B cell (primary cell): Measurements from ENCODE around the gene ADK. TPM values are rescaled to one million over a fixed set of nuclear protein-coding genes. Genes with fewer than 3 reads are reported as not detected.

Source experiments
- ATAC-seq: fragments of 200-7000 bp; cut with Tn5 transposase; one replicate; pipeline ENCODE4 v1.10.0; 2021; ENCODE audit warnings: low read depth, mild to moderate bottlenecking, moderate number of reproducible peaks, moderate library complexity
- CTCF ChIA-PET: fragments of 350-600 bp; sonication (Branson Sonifier 250); formaldehyde crosslinking; loops from one replicate; lab custom pipeline; 2021; ENCODE audit warnings: antibody characterized with exemption, inconsistent platforms; lab: Charles Lee
- POLR2A ChIA-PET: fragments of 350-600 bp; sonication (Branson Sonifier 250); formaldehyde crosslinking; loops from one replicate; lab custom pipeline; 2021; ENCODE audit warnings: antibody characterized with exemption; lab: Charles Lee
- DNase-seq: peaks from one replicate; pipeline ENCODE4 v3.0.0; 2013
- H2AFZ ChIP-seq: 2 replicates; pipeline ENCODE4 v1.6.1; 2012; ENCODE audit warnings: mild to moderate bottlenecking, low read depth, low read length; ENCODE audit not compliant: insufficient read depth, poor library complexity, severe bottlenecking
- H3K27ac ChIP-seq, 2 donors: 1 replicate in 1 of 2; 2 replicates in 1 of 2; pipeline ENCODE4 v1.5.1; 2012 to 2013; ENCODE audit warnings: low read length in 2 of 2, mild to moderate bottlenecking in 2 of 2, moderate library complexity in 1 of 2
- H3K27me3 ChIP-seq, 4 experiments: fragments of 200-600 bp in 1 of 4; sonication (generic) in 1 of 4; replicated peaks in 1 of 4; 1 replicate in 2 of 4; 2 replicates in 2 of 4; pipeline versions ENCODE4 v1.6.1 to v1.7.0; 2013 to 2016; ENCODE audit warnings: low read length in 3 of 4, mild to moderate bottlenecking in 2 of 4, mixed read lengths in 1 of 4, moderate library complexity in 1 of 4; ENCODE audit not compliant: insufficient read depth in 4 of 4, control insufficient read depth in 3 of 4; ENCODE audit errors: control extremely low read depth in 1 of 4
- H3K36me3 ChIP-seq, 2 experiments: replicated peaks in 1 of 2; 1 replicate in 1 of 2; 2 replicates in 1 of 2; pipeline versions ENCODE4 v1.6.1 to v1.7.1; 2013; ENCODE audit warnings: low read length in 1 of 2; ENCODE audit not compliant: insufficient read depth in 2 of 2, control insufficient read depth in 1 of 2; ENCODE audit errors: control extremely low read depth in 1 of 2, extremely low read depth in 1 of 2
- H3K4me1 ChIP-seq, 2 donors: fragments of 200-600 bp in 1 of 2; sonication (generic) in 1 of 2; 1 replicate in 1 of 2; 2 replicates in 1 of 2; pipeline versions ENCODE4 v1.5.1 to v1.6.1; 2013 to 2017; ENCODE audit warnings: low read length in 2 of 2; ENCODE audit not compliant: control insufficient read depth in 2 of 2, insufficient read depth in 2 of 2
- H3K4me2 ChIP-seq: replicated peaks from 2 replicates; pipeline ENCODE3; 2012; ENCODE audit warnings: mild to moderate bottlenecking, low read depth, low read length; ENCODE audit not compliant: poor library complexity, severe bottlenecking
- H3K4me3 ChIP-seq, 5 experiments: fragments of 200-600 bp in 1 of 5; sonication (generic) in 1 of 5; 1 replicate in 3 of 5; 2 replicates in 2 of 5; pipeline versions ENCODE4 v1.5.1 to v1.7.0; 2011 to 2016; ENCODE audit warnings: low read length in 4 of 5, mild to moderate bottlenecking in 4 of 5, low read depth in 2 of 5, control low read depth in 1 of 5, moderate library complexity in 1 of 5; ENCODE audit not compliant: insufficient read depth in 1 of 5; ENCODE audit errors: control extremely low read depth in 1 of 5, extremely low read depth in 1 of 5
- H3K79me2 ChIP-seq: fragments of 200-600 bp; sonication (generic); one replicate; pipeline ENCODE4 v1.6.0; 2016; ENCODE audit warnings: low read length; ENCODE audit not compliant: control insufficient read depth, insufficient read depth
- H3K9ac ChIP-seq: fragments of 200-600 bp; sonication (generic); 2 replicates; pipeline ENCODE4 v1.6.1; 2017; ENCODE audit warnings: mild to moderate bottlenecking, low read length, moderate library complexity
- H3K9me3 ChIP-seq, 3 donors: one replicate each; pipeline versions ENCODE4 v1.6.1 to v1.7.1; 2013; ENCODE audit warnings: low read length in 2 of 3; ENCODE audit not compliant: control insufficient read depth in 2 of 3, insufficient read depth in 1 of 3; ENCODE audit errors: control extremely low read depth in 1 of 3
- H4K20me1 ChIP-seq: 2 replicates; pipeline ENCODE4 v1.6.0; 2012; ENCODE audit warnings: mild to moderate bottlenecking, low read length; ENCODE audit not compliant: insufficient read depth, control insufficient read depth, poor library complexity, severe bottlenecking
- H3K27ac Mint-ChIP-seq: one replicate; pipeline ENCODE4 v1.8.0; 2021; ENCODE audit warnings: mixed read lengths
- H3K27me3 Mint-ChIP-seq: one replicate; pipeline ENCODE4 v1.8.0; 2021; ENCODE audit warnings: mixed read lengths
- H3K4me1 Mint-ChIP-seq: one replicate; pipeline ENCODE4 v1.8.0; 2021; ENCODE audit warnings: mixed read lengths
- H3K4me3 Mint-ChIP-seq: one replicate; pipeline ENCODE4 v1.8.0; 2021; ENCODE audit warnings: mixed read lengths
- H3K9me3 Mint-ChIP-seq: one replicate; pipeline ENCODE4 v1.8.0; 2022; ENCODE audit warnings: mixed read lengths; ENCODE audit not compliant: insufficient read depth
- EZH2 ChIP-seq: IDR thresholded peaks from 2 replicates; pipeline ENCODE4 v1.6.1; 2012; ENCODE audit warnings: borderline replicate concordance, low read depth, mild to moderate bottlenecking, moderate library complexity, low read length; ENCODE audit not compliant: insufficient read depth, poor library complexity, severe bottlenecking
- WGBS: methylation state at CpG from one replicate; pipeline ENCODE4 v1.1.5; 2013; ENCODE audit warnings: missing lambda C conversion rate; ENCODE audit not compliant: insufficient coverage; 5-methylcytosine and 5-hydroxymethylcytosine counted together
- intact Hi-C: fragments of 100-400 bp; cut with micrococcal nuclease; formaldehyde crosslinking; loops from one replicate; pipeline ENCODE4 v1.10.0; 2022
- polyA plus RNA-seq: library from polyadenylated mRNA; depleted of rRNA; stranded (reverse); fragments of >200 nt; gene quantifications from 2 replicates; pipeline ENCODE4 v1.2.3, GENCODE V29; 2012
- total RNA-seq, 2 donors: library from RNA; stranded (reverse); fragments of 120-200 nt in 1 of 2; gene quantifications; 1 replicate in 1 of 2; 2 replicates in 1 of 2; pipeline versions ENCODE4 v1.2.3 to v1.2.4, GENCODE V29; 2013 to 2022
- TF ChIP-seq, protein P1 (sequence below): fragments of 200-600 bp; IDR thresholded peaks from one replicate; pipeline ENCODE4 v1.8.0; 2022; ENCODE audit warnings: antibody characterized with exemption, mild to moderate bottlenecking

ADK gene
- total and polyA plus RNA-seq, 2 donors (not counting 1 experiment from before 2014, with no cell fraction given): 37.2 to 52.6 TPM

DNA sequence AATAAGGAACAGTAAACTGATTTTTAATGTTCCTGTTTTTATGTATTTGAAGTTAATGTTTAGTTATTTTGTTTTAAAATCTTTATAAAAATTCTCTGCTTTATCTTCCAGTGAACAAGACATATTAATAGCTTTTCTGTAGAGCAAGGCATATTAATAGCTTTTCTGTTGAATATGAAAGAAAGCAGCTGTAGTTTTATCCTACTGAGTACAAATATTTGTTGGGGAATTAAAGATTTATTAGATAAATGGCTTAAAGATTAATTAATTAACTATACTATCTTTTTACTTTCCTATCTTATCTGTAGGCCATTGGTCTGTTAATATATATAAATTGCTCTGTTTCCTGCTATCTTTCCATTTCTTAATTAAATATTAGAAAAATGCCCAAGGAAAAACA lies 299.6 kb downstream of the ADK start:
- H3K4me3 Mint-ChIP-seq: no peak overlapping the region
- ChIA-PET CTCF (no interaction called here), POLR2A (no interaction called here)
- Histone ChIP-seq H3K79me2 (no peaks in the 10 kb centered on the region), H2AFZ (no peak overlapping the region), H4K20me1 (peaks cover 5% of the 10 kb centered on the region), H3K9me3 (peaks cover 0 to 3% (median 0%) of the 10 kb centered on the region in 3 donors), H3K4me1 (peaks cover 0 to under 1% of the 10 kb centered on the region in 2 donors), H3K27me3 (no peaks in the 10 kb centered on the region), H3K4me3 (no peak overlapping the region), H3K4me2 (no peak overlapping the region), H3K9ac (no peak overlapping the region), H3K27ac (no peak overlapping the region), H3K36me3 (peaks cover 3 to 11% of the 10 kb centered on the region in 2 experiments)
- H3K27me3 Mint-ChIP-seq: no peaks in the 10 kb centered on the region
- no peak for TF ChIP-seq EZH2
- TF ChIP-seq, protein P1, sequence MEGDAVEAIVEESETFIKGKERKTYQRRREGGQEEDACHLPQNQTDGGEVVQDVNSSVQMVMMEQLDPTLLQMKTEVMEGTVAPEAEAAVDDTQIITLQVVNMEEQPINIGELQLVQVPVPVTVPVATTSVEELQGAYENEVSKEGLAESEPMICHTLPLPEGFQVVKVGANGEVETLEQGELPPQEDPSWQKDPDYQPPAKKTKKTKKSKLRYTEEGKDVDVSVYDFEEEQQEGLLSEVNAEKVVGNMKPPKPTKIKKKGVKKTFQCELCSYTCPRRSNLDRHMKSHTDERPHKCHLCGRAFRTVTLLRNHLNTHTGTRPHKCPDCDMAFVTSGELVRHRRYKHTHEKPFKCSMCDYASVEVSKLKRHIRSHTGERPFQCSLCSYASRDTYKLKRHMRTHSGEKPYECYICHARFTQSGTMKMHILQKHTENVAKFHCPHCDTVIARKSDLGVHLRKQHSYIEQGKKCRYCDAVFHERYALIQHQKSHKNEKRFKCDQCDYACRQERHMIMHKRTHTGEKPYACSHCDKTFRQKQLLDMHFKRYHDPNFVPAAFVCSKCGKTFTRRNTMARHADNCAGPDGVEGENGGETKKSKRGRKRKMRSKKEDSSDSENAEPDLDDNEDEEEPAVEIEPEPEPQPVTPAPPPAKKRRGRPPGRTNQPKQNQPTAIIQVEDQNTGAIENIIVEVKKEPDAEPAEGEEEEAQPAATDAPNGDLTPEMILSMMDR: no peak
- intact Hi-C loops: no loop called here
- no peak overlapping the region for H3K27ac Mint-ChIP-seq
- no peak for DNase-seq
- H3K4me1 Mint-ChIP-seq: peaks cover 2% of the 10 kb centered on the region
- H3K9me3 Mint-ChIP-seq: no peaks in the 10 kb centered on the region
- no peak for ATAC-seq

DNA sequence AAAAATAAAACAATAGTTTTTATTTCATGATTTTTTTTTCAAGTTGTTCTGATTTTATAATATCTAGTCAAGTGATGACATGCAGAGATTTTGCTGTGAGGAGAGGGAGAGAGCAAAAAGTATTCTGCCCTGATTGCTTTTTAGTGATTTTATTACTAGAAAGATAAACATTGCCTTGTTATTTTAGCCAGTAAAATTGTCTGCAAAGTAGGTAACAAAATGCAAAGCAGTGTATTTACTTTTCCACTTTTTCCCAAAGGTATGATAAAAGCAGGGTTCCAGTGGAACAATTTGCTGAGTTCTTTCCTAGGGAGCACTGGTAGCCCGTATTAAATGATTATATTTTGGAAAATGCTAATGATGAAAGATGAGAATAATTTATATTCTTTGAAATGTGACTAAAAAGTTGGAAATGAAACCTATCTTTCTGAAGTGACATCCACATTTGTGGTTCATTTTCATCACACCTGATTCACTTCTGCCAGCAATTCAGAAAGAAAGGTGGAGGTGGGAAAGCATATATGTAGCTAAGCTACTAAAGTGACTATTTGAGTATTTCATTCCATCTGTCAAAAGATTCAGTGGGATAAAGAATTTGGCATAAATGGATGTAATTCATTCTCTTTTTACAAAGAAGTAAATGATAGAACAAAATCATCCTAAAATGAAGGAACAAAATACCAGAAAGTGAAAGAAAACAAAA lies 300.3 kb downstream of the ADK start:
- Mint-ChIP-seq H3K4me3 (no peak overlapping the region), H3K27ac (no peak overlapping the region), H3K9me3 (no peaks in the 10 kb centered on the region), H3K4me1 (peaks cover 2% of the 10 kb centered on the region), H3K27me3 (no peaks in the 10 kb centered on the region)
- H2AFZ ChIP-seq: no peak overlapping the region
- no peaks in the 10 kb centered on the region for H3K27me3 ChIP-seq
- ChIA-PET POLR2A (no interaction called here), CTCF (no interaction called here)
- no peaks in the 10 kb centered on the region for H3K4me1 ChIP-seq
- H3K9ac ChIP-seq: no peak overlapping the region
- H3K4me3 ChIP-seq: no peak overlapping the region
- intact Hi-C loops: no loop called here
- no peaks in the 10 kb centered on the region for H3K79me2 ChIP-seq
- DNase-seq (no peak), ATAC-seq (no peak)
- TF ChIP-seq, protein P1: no peak
- no peak for TF ChIP-seq EZH2
- no peak overlapping the region for H3K27ac ChIP-seq
- H3K36me3 ChIP-seq: peaks cover 3 to 11% of the 10 kb centered on the region in 2 experiments
- peaks cover 2% of the 10 kb centered on the region for H4K20me1 ChIP-seq
- peaks cover 0 to 5% (median 0%) of the 10 kb centered on the region in 3 donors for H3K9me3 ChIP-seq
- H3K4me2 ChIP-seq: no peak overlapping the region
- no CpG with 5 or more reads among the region's 1 CpG for WGBS
